ENCODE results near the gene ZMYM3. TPM values are rescaled to one million over a fixed set of nuclear protein-coding genes. Genes with fewer than 3 reads are reported as not detected.

Gene ZMYM3
- 18.6 and 22.2 TPM in 2 replicates for total RNA-seq

DNA sequence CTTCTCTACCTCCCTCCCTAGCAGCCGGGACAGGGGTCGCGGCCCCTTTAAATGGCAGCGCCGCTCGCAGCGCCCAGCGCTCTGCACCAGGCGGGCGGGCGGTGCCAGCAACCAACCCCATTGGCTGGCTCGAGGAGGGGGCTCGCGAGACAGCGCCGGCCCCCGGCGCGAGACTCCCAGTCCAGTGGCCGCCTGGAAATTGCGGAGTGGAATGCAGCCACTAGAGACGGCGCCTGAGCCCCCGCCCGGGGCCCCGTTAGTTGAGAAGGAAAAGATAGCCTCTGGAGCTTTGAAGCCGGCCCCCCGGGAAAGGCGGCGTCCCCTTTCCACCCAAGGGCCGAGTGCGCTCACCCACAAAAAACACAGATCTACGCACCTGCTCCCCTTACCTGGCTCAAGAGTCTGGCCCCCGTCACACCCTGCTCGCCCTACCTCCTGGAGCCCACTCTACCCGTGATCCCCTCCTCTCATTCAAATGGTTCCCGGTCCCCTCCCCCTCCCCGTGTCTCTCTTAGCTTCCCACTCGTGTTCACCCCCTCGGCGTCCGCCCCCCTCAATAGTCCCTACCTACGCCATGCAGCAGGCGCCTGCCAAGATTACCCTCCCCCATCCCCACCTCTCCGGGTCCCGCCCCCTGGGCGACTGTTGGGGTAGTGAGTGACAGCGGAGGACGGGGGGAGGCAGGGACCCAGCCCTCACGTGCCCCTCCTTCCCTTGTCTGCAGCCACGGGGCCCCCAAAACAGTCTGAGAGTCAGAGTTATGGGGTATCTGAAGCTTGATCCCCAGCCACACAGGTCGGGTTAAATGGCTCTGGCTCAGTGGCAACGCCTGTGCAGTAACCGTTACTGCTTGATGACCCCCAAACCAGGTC is at the start of gene ZMYM3:
Gene ZMYM3, minus strand, starts transcription at position 49 of the 872 bp plus-strand sequence. CDS start 885 bp downstream, outside the sequence.

DNA sequence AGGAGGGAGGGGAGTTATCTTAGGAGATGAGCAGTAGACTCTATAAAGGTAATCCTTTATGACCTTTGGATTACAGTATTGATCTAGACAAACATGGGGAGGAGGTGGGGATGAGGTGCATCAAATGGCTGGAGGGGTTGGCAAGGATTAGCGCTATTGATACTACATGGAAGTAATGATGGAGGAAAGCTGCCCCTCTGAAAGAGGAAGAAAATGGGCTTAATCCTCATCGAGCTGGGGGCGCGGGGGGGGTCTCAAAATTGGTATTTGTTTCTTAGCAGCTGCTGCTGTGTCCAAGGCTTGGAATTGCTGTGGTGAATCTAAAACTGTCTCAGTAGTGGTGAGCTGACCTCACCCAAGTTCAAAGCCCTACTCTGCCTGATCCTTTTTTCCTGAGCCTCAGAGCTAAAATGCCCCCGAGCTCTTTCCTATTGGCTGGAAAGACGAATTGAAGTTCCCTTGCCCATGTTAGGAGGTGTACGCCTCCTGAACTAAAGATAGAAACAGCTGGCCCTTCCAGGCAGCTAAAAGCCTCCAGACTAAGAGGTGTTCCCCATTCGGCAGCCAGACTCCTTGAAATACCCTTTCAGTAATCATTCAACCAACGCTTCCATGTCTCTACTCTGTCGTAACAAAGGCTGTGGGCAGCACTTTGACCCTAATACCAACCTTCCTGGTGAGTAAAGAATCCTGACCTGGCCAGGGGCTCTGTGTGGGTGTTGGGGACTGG is 47.4 kb upstream of the ZMYM3 start, which contains the start of gene ITGB1BP2:
Gene ITGB1BP2, plus strand, starts transcription at position 556 of the 730 bp plus-strand sequence. Its CDS starts 57 bp downstream, at position 613.

DNA sequence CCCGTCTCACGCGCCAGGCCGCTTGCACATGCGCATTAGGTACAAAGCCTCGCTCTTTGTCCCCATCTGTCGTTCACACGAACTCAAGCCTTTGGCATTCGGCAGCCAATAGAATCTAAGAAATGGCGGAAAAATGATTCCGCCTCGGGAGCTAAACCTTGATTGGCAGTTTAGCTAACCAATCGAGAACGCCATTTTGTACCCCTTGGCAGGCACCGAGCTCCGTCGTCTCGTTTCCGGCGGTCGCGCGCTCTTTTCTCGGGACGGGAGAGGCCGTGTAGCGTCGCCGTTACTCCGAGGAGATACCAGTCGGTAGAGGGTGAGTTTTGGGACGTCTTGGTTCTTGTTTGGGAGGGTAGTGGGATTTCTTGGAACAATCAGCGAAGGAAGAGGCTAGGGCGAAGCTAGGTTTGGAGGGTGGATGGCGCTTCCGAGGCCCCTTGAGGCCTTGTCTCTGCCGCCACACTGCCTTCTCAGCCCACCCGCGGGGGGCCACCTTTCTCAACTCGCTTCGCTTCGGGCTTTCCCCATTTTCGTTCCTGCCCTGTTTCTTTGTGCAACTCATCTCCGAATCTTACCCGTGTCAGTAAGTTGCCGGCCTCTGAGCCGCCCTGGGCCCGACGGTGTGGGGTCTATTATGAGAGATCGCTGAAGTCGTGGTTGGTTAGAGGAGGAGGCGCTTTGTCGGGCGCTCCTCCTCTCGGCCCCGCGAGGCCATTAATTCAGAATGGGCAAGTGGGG is 29.6 kb upstream of the ZMYM3 start, which contains the start of gene NONO:
Gene NONO, plus strand, starts transcription at position 233 of the 741 bp plus-strand sequence. CDS start 7,003 bp downstream, outside the sequence.

DNA sequence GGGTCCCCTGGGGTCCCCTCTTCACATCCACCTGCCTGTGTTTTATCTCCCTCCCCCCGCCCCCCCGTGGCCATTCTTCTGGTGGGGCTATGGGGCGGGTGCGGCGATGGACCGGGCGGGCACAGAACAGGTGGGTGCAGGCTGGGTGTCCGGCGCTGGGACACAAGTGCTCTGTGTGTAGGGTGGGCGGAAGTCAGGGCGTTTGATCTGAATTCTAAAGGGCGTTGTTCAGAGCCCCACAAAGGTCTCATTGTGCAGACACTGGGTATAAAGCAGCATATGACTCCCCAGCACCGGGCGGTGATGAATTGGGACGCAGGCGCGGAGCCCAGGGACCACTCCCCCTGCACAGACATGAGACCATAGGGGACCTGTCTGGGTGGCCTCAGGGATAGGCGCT is 31.0 kb downstream of the ZMYM3 start, which contains the start of gene GJB1:
Gene GJB1, plus strand, starts transcription at position 296 of the 400 bp plus-strand sequence. CDS start 484 bp downstream, outside the sequence.

Other genes with a start within 250 kb of the ZMYM3 start
- 77.4 and 88.8 TPM in 2 replicates for gene SNX12, start 185.8 kb downstream of the ZMYM3 start, total RNA-seq
- gene FOXO4, start 158.3 kb downstream of the ZMYM3 start, total RNA-seq = 4.2 and 7.8 TPM in 2 replicates
- not detected in 2 replicates for gene CXorf65, start 147.4 kb downstream of the ZMYM3 start, total RNA-seq
- gene IL2RG, start 142.6 kb downstream of the ZMYM3 start, total RNA-seq = not detected in 2 replicates
- gene MED12, start 135.5 kb downstream of the ZMYM3 start, total RNA-seq = 30.0 and 39.9 TPM in 2 replicates
- 1.3 and 2.3 TPM in 2 replicates for gene NLGN3, start 109.3 kb downstream of the ZMYM3 start, total RNA-seq
- gene GJB1, start 30.9 kb downstream of the ZMYM3 start, total RNA-seq = not detected in 2 replicates
- 350 and 455 TPM in 2 replicates for gene NONO, start 29.5 kb upstream of the ZMYM3 start, total RNA-seq
- gene ITGB1BP2, start 47.6 kb upstream of the ZMYM3 start, total RNA-seq = 0.99 and 1.0 TPM in 2 replicates
- 41.2 and 59.3 TPM in 2 replicates for gene TAF1, start 112.2 kb upstream of the ZMYM3 start, total RNA-seq

All from smooth muscle cell of trachea (primary cell).